CD4-positive, alpha-beta T cell treated with Interferon gamma for 1 hour (primary cell): ENCODE results near the gene FIG4.
"Not testable (repeated sequence)": the region's sequence is repeated elsewhere in the genome, so short reads cannot be mapped to it uniquely, and the experiment has no call there.

Experiments
- DNase-seq: peaks from one replicate; pipeline ENCODE4 v3.0.0-alpha.2; 2020

The FIG4 gene

DNA sequence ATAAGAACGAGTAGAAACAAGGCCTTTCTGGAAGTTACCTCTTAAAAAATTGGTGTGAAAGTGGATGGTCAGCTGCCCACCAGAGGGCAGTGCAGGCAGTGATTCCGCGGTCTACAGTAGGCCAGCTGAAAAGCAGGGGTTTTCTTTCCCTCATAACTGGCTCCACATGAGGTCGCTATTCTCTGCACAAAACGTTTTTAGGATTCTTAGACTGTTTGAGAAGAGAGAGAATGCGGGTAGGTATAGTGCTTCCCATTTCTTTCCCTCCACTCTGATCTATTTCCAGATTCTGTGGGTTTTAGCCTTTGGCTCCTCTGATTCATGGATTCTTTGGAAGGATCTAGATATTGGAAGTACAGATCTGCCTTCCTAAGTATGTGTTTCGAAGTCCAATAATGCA is 14.2 kb downstream of the FIG4 start:
- peak; percentile 78 for DNase-seq

DNA sequence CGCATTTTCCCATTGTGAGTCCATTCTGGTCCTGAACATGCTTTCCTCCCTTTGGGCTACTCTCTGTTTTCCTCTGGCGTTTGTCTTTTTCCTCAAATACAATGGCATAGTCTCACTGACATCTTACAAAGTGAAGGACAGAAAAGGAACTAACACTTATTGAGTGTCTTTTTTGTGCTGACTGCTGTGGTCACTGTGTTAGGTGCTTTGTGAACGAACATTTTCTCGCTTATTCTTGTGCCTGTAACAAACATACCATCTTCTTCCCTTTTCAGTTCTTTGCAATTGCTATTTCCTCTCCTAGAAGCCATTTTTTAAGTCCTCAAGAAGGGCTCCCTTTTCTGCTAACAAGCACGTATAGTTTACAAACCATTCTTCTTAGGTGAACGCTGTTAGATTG is 15.4 kb downstream of the FIG4 start:
- no peak for DNase-seq

DNA sequence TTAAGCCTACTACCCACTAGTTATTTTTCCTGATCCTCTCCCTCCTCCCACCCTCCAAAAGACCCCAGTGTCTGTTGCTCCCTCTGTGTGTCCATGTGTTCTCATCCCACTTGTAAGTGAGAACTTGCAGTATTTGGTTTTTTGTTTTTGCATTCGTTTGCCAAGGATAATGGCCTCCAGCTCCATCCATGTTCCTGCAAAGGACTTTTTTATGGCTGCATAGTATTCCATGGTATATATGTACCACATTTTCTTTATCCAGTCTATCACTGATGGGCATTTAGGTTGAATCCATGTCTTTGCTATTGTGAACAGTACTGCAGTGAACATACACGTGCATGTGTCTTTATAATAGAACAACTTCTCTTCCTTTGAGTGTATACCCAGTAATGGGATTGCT is 17.0 kb downstream of the FIG4 start:
- DNase-seq, result not testable (repeated sequence)

DNA sequence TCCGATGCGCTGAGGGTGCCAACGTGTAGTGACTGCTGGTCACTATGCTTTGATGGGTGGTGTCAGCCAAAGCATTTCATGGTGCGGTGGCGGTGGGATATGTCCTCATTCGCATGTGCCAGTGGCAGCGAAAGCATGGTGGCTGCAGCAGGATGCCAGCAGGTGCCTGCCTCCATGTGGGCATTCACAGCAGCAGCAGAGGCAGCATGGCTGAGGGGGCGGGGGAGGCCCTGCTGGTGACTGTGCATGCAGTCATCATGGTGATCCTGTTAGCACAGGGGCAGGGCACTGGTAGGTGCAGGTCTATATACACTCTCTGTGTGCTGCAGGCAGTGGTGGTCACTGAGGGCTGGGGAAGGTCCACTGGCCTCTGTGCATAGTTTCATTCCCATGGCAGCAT is 22.0 kb downstream of the FIG4 start:
- no peak for DNase-seq

DNA sequence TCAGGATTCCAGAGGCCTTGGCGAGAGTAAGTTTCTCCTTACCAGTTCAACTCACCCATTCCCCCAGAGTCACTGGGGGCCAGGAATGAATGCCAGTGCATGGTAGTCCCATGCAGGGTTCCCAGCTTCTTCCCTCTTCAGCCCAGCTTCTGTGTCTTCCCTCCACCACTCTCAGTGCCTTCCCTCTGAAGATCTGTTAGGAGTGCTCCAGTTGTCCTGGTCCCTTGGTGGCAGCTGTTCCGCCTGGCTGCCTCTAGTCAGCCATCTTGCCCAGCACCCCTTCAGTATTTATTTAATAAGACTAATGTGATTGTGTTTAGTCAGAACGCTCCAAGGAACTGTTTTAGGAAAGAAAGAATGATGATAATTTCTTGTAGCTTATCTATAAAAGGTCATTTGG is 23.1 kb downstream of the FIG4 start:
- DNase-seq, result no peak

DNA sequence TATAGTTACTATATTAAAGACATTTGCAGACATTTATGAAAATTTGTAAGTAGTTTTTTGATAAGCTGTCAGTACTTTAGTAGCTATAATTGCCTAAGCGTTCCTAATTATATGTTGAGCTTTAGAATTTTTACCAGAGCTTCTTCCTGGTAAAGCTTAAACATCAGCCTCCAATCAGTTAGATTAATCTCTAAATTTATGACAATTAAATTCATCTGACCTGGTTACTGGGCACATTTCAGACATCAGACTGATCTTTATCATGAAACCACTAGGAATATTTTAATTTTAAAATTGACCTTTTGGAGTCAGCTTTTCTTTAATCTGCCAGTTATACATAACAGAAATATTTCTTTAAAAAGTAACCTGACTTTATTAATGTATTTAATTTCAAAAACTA is 23.5 kb downstream of the FIG4 start:
- DNase-seq, result no peak

DNA sequence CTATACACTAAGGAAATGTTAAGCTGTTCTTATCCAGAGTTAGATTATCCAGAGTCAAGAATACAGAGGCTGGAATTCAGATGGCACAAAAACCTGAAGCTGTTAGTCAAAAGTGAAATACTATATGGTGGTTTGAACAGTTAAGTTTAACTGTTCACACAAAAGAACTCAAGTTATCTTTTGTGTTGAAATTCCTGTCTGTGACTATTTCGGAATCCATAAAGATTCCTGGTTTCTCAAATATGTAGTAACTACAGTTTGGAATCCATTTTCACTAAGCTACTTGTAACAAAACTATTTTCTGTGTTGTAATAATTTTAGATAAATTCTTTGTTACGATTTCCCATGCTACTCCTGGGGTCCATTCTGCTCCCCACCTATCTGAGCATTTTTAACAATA is 24.5 kb downstream of the FIG4 start:
- DNase-seq, result no peak

DNA sequence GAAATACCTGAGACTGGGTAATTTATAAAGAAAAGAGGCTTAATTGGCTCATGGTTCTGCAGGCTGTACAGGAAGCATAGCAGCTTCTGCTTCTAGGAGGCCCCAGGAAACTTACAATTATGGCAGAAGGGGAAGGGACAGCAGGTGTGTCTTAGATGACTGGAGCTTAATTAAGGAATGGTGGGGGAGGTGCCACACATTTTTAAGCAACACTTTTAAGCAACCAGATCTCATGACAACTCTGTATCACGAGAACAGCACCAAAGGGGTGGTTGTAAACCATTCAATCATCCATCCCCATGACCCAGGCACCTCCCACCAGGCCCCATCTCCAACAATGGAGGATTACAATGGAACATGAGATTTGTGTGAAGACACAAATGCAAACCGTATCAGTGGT is 26.9 kb downstream of the FIG4 start:
- no peak for DNase-seq

DNA sequence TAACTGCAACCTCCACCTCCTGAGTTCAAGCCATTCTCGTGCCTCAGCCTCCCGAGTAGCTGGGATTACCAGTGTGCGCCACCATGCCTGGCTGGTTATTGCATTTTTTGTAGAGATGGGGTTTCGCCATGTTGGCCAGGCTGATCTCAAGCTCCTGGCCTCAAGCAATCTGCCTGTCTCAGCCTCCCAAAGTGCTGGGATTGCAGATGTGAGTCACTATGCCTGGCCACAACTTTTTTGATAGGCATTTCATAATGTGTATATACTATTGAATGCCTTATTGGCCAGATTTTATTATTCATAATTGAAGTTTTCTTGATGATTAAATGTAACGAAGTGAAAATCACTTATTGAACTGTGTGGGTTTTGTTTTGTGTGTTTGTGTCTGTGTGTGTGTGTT is 27.9 kb downstream of the FIG4 start:
- no peak for DNase-seq

DNA sequence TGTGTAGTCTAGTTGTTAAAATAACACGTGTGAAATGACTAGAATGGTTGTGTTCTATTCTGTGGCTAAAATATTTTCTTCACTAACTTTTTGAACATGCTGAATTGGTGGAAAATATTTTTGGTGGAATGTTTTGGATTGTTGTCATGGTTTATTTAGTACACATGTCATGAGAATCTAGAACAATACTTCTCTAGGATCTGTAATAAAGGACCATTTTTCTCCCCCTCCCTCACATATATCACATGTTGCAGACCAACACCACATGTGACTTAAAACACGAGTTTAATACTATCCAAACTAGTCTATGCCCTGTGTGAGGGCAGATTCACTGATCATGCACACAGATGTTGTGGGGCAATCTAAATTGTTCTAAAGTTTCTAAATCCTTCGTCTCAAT is 29.2 kb downstream of the FIG4 start:
- no peak for DNase-seq

DNA sequence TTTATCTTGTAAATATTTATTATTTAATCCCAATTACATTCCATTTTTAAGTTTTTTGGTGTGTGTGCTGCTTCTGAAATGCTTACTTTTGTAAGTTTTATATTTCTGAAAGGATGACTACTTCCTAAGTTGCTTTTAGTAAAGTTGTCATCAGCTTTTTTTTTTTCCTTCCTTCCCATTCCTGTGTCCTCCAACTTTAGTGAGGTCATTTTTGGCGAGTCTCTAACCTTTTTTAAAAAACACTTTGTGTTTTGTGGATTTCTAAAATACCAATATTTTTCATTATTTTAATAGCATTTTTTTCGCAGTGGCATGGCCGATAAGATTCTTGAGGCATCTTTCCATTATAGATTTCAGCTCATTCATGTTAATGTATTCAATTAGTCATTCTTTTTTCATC is 30.9 kb downstream of the FIG4 start:
- no peak for DNase-seq

DNA sequence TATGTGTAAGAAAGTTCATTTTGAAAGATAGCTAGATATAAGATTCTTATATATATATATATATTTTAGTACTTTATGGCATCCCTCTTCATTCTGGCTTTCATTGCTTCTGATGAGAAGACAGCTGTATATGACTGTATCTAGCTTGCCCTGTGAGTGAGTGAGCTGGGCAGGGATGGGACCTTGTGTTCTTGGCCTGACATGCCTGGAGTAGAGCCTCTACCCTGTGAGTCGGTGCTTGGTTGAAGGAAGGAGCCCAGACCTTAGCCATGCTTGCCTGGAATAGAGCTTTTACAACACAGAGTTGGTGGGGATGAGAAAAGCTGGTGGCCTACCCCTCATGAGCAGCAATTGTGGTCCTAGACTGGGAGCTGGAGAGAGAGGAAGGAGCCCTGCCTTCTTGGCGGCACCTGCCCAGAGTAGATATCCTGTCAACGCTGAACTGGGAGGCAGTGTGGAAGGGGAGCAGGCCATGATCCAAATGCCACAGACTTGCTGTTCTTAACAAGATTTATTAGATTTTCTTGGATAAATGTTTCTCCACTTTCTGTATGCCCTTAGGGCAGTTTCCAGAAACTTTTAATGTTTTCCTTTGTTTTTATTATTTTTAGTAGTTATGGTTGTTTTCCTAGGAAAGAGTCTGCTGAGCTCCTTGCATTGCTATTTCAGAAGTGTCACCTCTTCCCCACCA is 31.6 kb downstream of the FIG4 start:
- DNase-seq, result no peak

DNA sequence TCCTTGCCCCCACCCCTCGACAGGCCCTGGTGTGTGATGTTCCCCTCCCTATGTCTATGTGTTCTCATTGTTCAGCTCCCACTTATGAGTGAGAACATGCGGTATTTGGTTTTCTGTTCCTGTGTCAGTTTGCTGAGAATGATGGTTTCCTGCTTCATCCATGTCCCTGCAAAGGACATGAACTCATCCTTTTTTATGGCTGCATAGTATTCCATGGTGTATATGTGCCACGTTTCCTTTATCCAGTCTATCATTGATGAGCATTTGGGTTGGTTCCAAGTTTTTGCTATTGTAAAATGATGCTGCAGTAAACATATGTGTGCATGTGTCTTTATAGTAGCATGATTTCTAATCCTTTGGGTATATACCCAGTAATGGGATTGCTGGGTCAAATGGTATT is 34.2 kb downstream of the FIG4 start:
- DNase-seq, result not testable (repeated sequence)

DNA sequence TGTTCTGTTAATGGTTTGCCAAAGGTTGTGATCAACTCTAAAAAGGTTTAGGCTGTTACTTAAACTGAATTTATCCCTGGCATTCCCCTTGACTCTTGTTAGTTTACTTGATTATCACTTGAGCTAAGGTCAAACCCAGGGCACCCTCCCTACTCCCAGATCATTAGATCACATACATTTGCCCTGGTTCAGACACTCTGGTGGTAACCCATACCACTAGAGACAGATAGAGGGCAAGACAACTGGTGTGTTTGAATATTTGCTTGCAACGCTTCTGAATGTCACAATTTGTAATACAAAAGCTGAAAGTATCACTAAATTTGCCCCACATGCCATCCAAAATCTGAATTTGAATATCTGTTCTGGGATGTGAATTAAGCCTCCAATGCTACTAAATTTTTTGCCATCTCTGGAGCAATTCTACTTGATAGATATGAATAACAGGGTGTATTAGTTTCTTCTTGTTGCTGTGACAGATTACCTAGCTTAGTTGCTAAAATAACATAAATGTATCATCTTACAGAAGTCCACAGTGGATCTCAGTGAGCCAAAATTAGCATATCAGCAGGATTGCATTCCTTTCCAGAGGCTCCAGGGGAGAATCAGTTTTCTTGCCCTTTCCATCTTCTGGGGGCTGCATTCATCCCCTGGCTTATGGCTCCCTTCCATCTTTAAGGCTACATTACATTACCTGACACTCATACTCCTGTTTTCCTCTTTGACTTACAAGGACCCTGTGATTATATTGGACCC is 45.4 kb downstream of the FIG4 start:
- DNase-seq, result no peak

DNA sequence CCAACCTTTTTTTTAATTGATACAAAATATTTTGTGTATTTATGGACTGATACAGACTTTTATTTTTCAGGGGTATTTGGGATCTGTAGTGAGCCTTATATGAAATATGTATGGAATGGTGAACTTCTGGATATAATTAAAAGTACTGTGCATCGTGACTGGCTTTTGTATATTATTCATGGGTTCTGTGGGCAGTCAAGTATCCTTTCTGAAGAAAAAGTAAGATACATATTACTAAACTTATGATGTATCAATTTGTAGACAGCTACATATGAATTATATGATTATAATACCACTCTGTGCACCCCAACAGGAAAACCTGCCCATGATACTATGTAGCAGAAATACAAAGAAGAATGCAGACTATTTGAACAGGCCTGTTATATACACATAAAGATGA is 47.2 kb downstream of the FIG4 start:
- DNase-seq, result no peak

DNA sequence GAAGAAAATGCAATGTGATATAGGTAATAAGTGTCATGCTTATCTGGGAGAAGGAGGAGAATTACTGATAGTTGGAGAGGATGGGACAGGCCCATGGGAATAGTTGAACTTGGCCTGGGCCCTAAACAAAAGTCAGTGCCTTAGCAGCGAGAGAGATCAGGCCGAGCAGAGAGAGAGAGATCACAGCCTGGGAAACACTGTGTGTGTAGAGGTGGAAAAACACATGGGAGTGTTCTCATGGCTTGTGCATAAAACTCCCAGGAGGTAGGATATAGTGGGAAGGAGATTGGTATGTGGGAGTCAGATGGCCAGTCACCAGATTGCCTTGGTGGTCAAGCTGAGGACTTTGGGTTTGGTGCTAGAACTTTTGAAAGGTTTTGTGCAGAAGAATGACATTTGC is 47.6 kb downstream of the FIG4 start:
- DNase-seq, result no peak

DNA sequence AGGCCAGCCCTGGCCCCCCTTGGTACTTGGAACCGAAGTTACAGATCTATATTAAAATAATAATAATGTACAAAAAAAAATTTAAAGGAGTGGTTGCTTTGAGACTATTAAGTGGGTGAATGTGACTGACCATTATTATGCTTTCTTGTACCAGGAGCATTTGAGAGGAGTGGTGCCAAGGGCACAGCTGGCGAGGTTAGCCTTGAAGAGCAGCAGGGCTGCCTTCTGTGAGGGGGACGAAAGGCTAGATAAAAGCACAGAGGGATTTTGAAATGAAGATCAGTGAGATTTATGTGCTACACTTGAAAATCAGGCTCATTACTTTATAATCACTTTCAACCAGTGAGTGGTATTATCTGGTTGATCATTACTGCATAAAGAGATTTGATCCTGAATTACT is 48.6 kb downstream of the FIG4 start:
- no peak for DNase-seq

DNA sequence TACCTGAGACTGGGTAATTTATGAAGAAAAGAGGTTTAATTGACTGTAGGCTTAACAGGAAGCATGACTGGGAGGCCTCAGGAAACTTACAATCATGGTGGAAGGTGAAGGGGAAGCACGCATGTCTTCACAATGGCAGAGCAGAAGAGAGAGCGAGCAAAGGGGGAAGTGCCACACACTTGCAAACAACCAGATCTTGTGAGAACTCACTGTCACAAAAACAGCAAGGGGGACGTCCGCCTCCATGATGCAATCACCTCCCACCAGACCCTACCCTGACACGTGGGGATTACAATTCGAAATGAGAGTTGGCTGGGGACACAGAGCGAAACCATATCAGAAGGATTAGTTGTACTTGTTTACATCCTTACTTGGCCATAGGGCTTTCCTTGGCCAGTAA is 49.7 kb downstream of the FIG4 start:
- DNase-seq, result peak; percentile 4

DNA sequence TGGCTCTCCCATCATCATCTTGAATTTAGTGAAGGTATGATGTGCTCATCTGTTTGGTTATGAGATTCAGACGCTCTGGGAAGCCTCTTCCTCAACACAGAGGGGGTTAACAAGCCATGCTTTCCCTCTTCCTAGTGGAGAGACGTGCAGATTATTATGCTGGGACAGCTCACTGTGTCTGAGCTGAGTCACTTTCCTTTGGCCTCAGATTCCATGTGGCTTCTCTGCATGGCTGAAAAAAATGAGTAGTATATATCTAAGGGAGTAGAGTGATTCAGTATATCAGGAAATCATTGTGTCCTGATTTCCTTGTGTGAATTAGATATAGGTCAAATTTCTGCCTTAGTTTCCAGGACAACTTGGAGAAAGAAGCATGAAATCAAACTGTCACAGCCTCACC is 52.6 kb downstream of the FIG4 start:
- DNase-seq, result no peak

DNA sequence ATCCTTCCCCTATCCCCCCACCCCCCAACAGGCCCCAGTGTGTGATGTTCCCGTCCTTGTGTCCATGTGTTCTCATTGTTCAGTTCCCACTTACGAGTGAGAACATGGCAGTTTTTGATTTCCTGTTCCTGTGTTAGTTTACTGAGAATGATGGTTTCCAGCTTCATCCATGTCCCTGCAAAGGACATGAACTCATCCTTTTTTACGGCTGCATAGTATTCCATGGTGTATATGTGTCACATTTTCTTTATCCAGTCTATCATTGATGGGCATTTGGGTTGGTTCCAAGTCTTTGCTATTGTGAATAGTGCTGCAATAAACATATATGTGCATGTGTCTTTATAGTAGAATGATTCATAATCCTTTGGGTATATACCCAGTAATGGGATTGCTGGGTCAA is 53.7 kb downstream of the FIG4 start:
- DNase-seq, result not testable (repeated sequence)

DNA sequence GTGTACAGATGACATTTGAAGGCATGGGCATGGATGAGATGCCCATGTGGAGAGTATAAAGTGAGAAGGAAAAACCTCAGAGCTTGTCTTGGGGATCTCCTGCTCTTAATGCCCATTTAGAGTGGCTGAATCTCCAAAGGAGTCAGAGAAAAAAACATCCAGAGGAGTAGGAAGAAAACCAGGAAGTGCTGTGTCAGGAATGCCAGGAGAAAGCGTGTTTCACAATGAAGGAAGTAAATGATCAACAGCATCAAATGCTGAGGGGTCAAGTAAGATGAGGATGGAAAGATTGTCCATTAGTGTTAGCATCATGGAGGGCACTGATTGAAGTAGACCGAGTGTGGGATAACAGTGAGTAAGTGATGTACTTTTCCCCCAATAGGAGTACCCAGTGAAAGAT is 56.1 kb downstream of the FIG4 start:
- DNase-seq, result no peak

DNA sequence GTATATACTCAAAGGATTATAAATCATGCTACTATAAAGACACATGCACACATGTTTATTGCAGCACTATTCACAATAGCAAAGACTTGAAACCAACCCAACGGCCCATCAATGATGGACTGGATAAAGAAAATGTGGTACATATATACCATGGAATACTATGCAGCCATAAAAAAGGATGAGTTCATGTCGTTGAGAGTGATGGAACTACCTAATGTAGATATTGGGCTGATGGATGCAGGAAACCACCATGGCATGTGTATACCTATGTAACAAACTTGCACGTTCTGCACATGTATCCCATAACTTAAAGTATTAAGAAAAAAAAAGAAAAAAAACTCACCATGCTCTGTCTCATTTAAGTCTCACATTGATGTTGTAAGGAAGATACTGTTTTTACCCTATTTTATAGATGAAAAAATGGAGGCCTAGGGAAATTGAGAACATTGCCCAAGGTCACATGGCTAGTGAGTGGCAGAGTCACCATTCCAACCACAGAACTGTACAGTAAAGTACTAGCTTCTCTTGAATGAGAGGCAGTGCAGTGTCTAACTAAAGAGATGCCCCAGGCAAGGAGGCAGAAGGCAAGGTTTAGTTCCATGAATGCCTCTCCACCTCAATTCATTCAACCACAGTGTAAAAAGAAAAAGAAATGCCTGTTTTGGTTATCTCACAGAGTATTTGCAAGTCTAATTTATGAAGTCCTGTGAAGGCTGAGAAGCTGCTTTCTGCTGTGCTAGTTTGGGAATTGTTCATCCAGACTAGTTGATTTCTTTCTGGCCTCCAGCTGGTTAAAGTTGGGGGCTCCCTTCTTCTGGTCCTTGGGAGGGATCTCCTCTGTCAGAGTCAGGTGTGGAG is 68.2 kb downstream of the FIG4 start:
- no peak for DNase-seq

DNA sequence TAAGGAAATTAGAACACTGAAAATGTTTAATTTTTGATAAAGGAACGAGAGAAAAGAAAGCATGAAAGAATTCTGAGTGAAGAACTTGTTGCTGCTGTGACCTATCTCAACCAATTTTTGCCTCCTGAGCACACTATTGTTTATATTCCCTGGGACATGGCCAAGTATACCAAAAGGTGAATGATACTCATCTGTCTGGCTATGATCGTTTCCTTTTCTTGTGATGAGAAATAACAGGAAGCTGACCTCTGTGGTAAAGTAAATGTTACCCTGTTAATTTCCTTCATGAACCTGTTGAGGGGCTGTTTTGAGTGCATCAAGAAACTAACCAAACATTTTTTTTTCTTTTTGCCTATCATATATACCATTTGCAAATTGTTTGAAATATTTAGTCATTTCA is 69.1 kb downstream of the FIG4 start:
- DNase-seq, result no peak

DNA sequence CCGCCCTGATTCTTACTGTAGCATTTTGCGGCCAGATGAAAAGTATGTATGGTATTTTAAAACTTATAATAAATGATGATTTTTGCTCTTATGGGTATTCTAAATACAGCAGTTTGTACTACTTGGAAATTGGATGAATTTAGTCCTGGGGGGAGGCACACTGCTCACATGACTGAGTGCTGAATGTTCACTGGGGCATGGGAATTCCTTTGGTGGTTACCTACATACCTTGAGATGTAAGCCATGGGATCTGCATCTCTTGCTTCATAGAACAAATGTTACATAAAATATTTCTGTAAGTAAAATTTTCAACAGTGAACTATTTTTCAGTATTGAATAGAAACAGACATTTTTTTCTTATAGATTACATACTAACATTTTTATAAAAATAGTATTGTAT is 71.1 kb downstream of the FIG4 start:
- no peak for DNase-seq
